GM21723 (cell line): ENCODE data around the gene KRT222.

Experiments used
- ATAC-seq: cut with Tn5 transposase; IDR thresholded peaks from one replicate; pipeline ENCODE4 v1.9.1; 2021; ENCODE audit warnings: mild to moderate bottlenecking, moderate library complexity; ENCODE audit not compliant: unreplicated experiment

KRT222 gene

GRCh38 chr17:40615841-40616476, 49.0 kb downstream of the KRT222 start:
- no peak for ATAC-seq

- peak; percentile 68 for ATAC-seq
Observed at GRCh38 chr17:40615068-40615840, 49.7 kb downstream of the KRT222 start.

- peak; percentile 15 for ATAC-seq
Observed at GRCh38 chr17:40614431-40615067, 50.4 kb downstream of the KRT222 start.

- ATAC-seq: no peak
Observed at GRCh38 chr17:40613467-40614154, 51.4 kb downstream of the KRT222 start.

- ATAC-seq: no peak
Observed at GRCh38 chr17:40612599-40613244, 52.3 kb downstream of the KRT222 start.

GRCh38 chr17:40611840-40612474, 53.0 kb downstream of the KRT222 start:
- no peak for ATAC-seq

GRCh38 chr17:40610359-40610758, 54.6 kb downstream of the KRT222 start:
- ATAC-seq: no peak

GRCh38 chr17:40608061-40608581, 56.9 kb downstream of the KRT222 start:
- no peak for ATAC-seq

GRCh38 chr17:40607641-40608040, 57.3 kb downstream of the KRT222 start:
- ATAC-seq: no peak

- no peak for ATAC-seq
Observed at GRCh38 chr17:40606548-40607353, 58.2 kb downstream of the KRT222 start.

GRCh38 chr17:40605306-40605705, 59.7 kb downstream of the KRT222 start:
- no peak for ATAC-seq
